SK-N-SH treated with all-trans-retinoic acid at 6 μM for 48 hours (cell line): ENCODE data around the gene NCK2.

Experiments used
- ATAC-seq: fragments of 200-7000 bp; cut with Tn5 transposase; 3 replicates; pipeline ENCODE4 v1.9.1; 2020; ENCODE audit warnings: mild to moderate bottlenecking, moderate library complexity
- ARNTL ChIP-seq: fragments of 450-650 bp; formaldehyde crosslinking; IDR thresholded peaks from 2 replicates; pipeline ENCODE4 v1.5.0; 2020; ENCODE audit warnings: low read depth, mild to moderate bottlenecking, moderate library complexity, borderline replicate concordance
- CSDC2 ChIP-seq: fragments of 250-450 bp; sonication (Bioruptor Pico); IDR thresholded peaks from 2 replicates; pipeline ENCODE4 v1.5.0; 2020; ENCODE audit warnings: mild to moderate bottlenecking, moderate library complexity
- CSRNP3 ChIP-seq: fragments of 250-450 bp; sonication (Bioruptor Pico); IDR thresholded peaks from 2 replicates; pipeline ENCODE4 v1.5.1; 2021; ENCODE audit warnings: mild to moderate bottlenecking, moderate library complexity
- ESRRG ChIP-seq: fragments of 250-450 bp; sonication (Bioruptor Pico); IDR thresholded peaks from 2 replicates; pipeline ENCODE4 v1.6.1; 2021; ENCODE audit warnings: mild to moderate bottlenecking
- GLIS3 ChIP-seq: fragments of 250-450 bp; sonication (Bioruptor Pico); IDR thresholded peaks from 2 replicates; pipeline ENCODE4 v1.5.0; 2020; ENCODE audit warnings: mild to moderate bottlenecking, moderate library complexity
- ISL1 ChIP-seq: fragments of 250-450 bp; sonication (Bioruptor Pico); IDR thresholded peaks from 2 replicates; pipeline ENCODE4 v2.1.2; 2022; ENCODE audit warnings: mild to moderate bottlenecking, moderate library complexity
- OSR1 ChIP-seq: fragments of 250-450 bp; sonication (Bioruptor Pico); IDR thresholded peaks from 2 replicates; pipeline ENCODE4 v1.8.0; 2022; ENCODE audit warnings: moderate library complexity, mild to moderate bottlenecking, inconsistent platforms
- PATZ1 ChIP-seq: fragments of 250-450 bp; sonication (Bioruptor Pico); IDR thresholded peaks from 2 replicates; pipeline ENCODE4 v1.8.0; 2020; ENCODE audit warnings: mild to moderate bottlenecking, moderate library complexity, borderline replicate concordance
- POU6F1 ChIP-seq: fragments of 250-450 bp; sonication (Bioruptor Pico); IDR thresholded peaks from 2 replicates; pipeline ENCODE4 v1.8.0; 2021; ENCODE audit warnings: low read depth, mild to moderate bottlenecking, moderate library complexity, borderline replicate concordance
- PPARA ChIP-seq: fragments of 250-450 bp; sonication (Bioruptor Pico); IDR thresholded peaks from 2 replicates; pipeline ENCODE4 v1.5.0; 2020; ENCODE audit warnings: mild to moderate bottlenecking, borderline replicate concordance
- RARB ChIP-seq: fragments of 250-450 bp; sonication (Bioruptor Pico); IDR thresholded peaks from 2 replicates; pipeline ENCODE4 v1.8.0; 2021; ENCODE audit warnings: mild to moderate bottlenecking, moderate library complexity
- SNAI2 ChIP-seq: fragments of 250-450 bp; sonication (Bioruptor Pico); IDR thresholded peaks from 2 replicates; pipeline ENCODE4 v1.5.0; 2020; ENCODE audit warnings: mild to moderate bottlenecking, moderate library complexity
- TCF4 ChIP-seq: fragments of 250-450 bp; sonication (Bioruptor Pico); IDR thresholded peaks from 2 replicates; pipeline ENCODE4 v1.8.0; 2021; ENCODE audit warnings: mild to moderate bottlenecking, moderate library complexity, borderline replicate concordance
- TOX ChIP-seq: fragments of 250-450 bp; sonication (Bioruptor Pico); IDR thresholded peaks from 2 replicates; pipeline ENCODE4 v1.8.0; 2021; ENCODE audit warnings: mild to moderate bottlenecking, moderate library complexity, borderline replicate concordance
- ZC3H10 ChIP-seq: fragments of 250-450 bp; sonication (Bioruptor Pico); IDR thresholded peaks from 2 replicates; pipeline ENCODE4 v1.5.1; 2021; ENCODE audit warnings: mild to moderate bottlenecking, moderate library complexity
- ZFP3 ChIP-seq: fragments of 250-450 bp; sonication (Bioruptor Pico); IDR thresholded peaks from 2 replicates; pipeline ENCODE4 v1.5.0; 2020; ENCODE audit warnings: mild to moderate bottlenecking, moderate library complexity
- ZFP30 ChIP-seq: fragments of 450-650 bp; formaldehyde crosslinking; IDR thresholded peaks from 2 replicates; pipeline ENCODE4 v1.5.0; 2022; ENCODE audit warnings: mild to moderate bottlenecking, moderate library complexity
- ZNF565 ChIP-seq: fragments of 450-650 bp; formaldehyde crosslinking; conservative IDR thresholded peaks from 2 replicates; pipeline ENCODE4 v1.5.0; 2020; ENCODE audit warnings: low read depth, mild to moderate bottlenecking, moderate library complexity
- ZNF70 ChIP-seq: fragments of 450-650 bp; formaldehyde crosslinking; IDR thresholded peaks from 2 replicates; pipeline ENCODE4 v1.5.0; 2020; ENCODE audit warnings: mild to moderate bottlenecking, moderate library complexity
- ZNF8 ChIP-seq: fragments of 450-650 bp; formaldehyde crosslinking; IDR thresholded peaks from 2 replicates; pipeline ENCODE4 v1.5.0; 2020; ENCODE audit warnings: mild to moderate bottlenecking, moderate library complexity
- TF ChIP-seq, protein P1 (sequence below): fragments of 250-450 bp; sonication (Bioruptor Pico); IDR thresholded peaks from 2 replicates; pipeline ENCODE4 v1.5.1; 2020; ENCODE audit warnings: low read depth, mild to moderate bottlenecking, moderate library complexity

The NCK2 gene

DNA sequence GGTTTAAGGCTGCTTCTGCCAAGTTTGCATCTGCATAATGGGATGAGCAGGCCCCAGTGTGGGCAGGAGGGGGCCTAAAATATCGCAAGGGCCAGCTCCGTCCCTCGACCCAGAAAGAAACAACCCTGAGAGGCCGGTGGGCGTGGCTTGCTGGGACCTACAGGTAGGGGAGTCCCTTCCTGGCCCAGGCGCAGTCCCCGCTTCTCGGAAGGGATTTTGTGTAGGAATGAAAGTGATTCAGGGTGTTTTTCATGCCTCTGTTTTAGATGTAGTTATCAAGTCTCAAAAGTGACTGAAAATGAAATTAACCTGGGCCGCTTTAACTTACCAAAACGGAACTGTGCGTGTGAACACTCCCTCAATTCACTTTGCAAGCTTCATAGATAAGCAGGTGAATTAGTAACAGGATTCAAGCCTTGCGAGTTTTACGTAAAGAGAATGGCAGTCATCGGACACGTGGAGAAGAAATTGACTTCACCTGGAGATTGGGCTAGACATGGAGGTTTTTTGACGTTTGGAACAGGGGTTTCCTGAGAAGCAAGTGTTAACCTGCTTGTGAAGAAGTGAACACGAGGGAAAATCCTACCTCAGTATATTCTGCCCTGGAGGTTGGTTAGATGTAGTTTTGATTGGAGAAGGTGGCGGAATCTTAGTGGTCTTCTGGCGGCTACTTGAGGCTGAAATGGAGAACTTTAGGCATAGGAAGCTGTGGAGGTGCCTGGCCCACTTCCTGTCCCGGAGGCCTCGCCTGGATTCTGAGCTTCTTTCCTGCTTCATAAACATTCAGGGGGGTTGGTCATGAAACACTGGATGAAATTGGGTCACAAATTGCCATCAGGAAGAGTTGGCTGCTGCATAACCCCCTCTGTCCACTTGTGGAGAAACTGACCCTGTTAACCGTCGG lies 1.7 kb downstream of the NCK2 start:
- no peak for ATAC-seq
- TF ChIP-seq TCF4 (CRISPR knock-in tag) (no peak), POU6F1 (CRISPR knock-in tag) (no peak)

DNA sequence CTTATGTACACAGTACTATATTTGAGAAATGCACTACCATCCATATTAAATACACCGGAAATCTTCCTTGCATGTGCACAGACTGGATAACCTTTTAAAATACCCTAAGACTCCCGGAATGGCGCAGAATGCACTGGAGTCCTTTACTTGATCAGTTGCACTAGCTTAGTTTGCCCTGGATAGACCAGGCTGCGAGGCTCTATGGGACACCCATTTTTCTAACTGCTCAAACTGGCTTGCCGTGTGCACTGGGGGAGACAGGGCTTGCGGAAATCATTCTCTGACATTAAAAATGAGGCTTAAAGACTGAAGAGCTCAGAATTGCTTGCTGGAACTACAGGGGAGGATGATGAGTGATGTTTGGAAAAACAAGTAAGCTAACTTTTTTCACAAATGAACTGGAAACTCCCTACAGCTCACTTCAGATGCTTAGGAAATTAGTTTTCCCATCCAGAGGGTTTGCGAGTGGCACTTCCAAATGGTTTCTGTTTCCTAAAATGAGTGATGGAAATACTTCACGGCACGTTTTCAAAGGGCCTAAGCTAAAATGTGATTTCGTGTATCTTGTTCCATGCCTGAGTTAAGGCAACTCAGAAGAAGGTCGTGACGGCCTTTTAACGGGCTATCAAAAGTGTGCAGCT lies 2.7 kb downstream of the NCK2 start:
- TF ChIP-seq ZNF70 (CRISPR knock-in tag), result no peak
- no peak for TF ChIP-seq ISL1 (CRISPR knock-in tag)
- TF ChIP-seq ESRRG (CRISPR knock-in tag), result no peak
- TF ChIP-seq, protein P1, sequence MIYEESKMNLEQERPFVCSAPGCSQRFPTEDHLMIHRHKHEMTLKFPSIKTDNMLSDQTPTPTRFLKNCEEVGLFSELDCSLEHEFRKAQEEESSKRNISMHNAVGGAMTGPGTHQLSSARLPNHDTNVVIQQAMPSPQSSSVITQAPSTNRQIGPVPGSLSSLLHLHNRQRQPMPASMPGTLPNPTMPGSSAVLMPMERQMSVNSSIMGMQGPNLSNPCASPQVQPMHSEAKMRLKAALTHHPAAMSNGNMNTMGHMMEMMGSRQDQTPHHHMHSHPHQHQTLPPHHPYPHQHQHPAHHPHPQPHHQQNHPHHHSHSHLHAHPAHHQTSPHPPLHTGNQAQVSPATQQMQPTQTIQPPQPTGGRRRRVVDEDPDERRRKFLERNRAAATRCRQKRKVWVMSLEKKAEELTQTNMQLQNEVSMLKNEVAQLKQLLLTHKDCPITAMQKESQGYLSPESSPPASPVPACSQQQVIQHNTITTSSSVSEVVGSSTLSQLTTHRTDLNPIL (CRISPR knock-in tag), result no peak
- TF ChIP-seq RARB (CRISPR knock-in tag), result no peak
- no peak for TF ChIP-seq PPARA (CRISPR knock-in tag)
- no peak for TF ChIP-seq ARNTL (CRISPR knock-in tag)
- no peak for TF ChIP-seq PATZ1 (CRISPR knock-in tag)
- no peak for TF ChIP-seq GLIS3 (CRISPR knock-in tag)
- ATAC-seq, result no peak

DNA sequence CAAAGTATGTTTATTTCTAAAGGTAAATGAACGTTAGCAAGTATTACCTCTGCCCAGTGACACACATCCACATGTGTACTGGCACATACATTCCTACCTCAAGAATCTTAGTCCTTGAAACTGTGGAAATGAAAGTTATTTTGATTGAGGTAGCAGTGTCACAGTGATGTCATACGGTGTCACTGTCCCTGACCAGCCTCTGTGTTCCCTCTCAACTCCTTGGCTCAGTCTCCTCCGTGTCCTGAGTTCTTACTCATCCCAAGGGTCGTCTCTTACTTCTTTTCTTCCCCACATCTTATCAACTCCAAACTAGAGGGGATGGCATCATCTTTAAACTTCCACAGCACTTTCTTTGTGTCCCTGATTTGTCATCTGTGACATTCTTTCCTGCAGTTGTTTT lies 3.3 kb downstream of the NCK2 start:
- TF ChIP-seq TCF4 (CRISPR knock-in tag) (no peak), POU6F1 (CRISPR knock-in tag) (no peak), ZNF8 (no peak), OSR1 (CRISPR knock-in tag) (no peak), ZC3H10 (no peak), ESRRG (CRISPR knock-in tag) (no peak), ZFP3 (CRISPR knock-in tag) (no peak), ZFP30 (CRISPR knock-in tag) (no peak), SNAI2 (no peak), ZNF565 (CRISPR knock-in tag) (no peak), CSRNP3 (no peak), TOX (CRISPR knock-in tag) (no peak), CSDC2 (CRISPR knock-in tag) (no peak), PPARA (CRISPR knock-in tag) (no peak), PATZ1 (CRISPR knock-in tag) (no peak)
- TF ChIP-seq, protein P1 (CRISPR knock-in tag), result no peak
- no peak for ATAC-seq
